Upper lobe of right lung (tissue), 1 donor: ENCODE data around the gene OPTC. TPM values are rescaled to one million over a fixed set of nuclear protein-coding genes. Genes with fewer than 3 reads are reported as not detected.

Experiments used
- ATAC-seq: fragments of 200-7000 bp; cut with Tn5 transposase; one replicate; pipeline ENCODE4 v1.9.1; 2020; ENCODE audit warnings: mild to moderate bottlenecking, moderate library complexity
- DNase-seq: peaks from one replicate; pipeline ENCODE4 v3.0.0-alpha.2; 2020
- H3K27ac ChIP-seq: fragments of 200-600 bp; one replicate; pipeline ENCODE4 v1.8.0; 2022
- H3K27me3 ChIP-seq: fragments of 200-600 bp; one replicate; pipeline ENCODE4 v1.8.0; 2022; ENCODE audit warnings: mild to moderate bottlenecking
- H3K36me3 ChIP-seq: fragments of 200-600 bp; one replicate; pipeline ENCODE4 v1.8.0; 2022
- H3K4me1 ChIP-seq: fragments of 200-600 bp; one replicate; pipeline ENCODE4 v1.8.0; 2022
- H3K4me3 ChIP-seq: fragments of 200-600 bp; one replicate; pipeline ENCODE4 v1.8.0; 2022; ENCODE audit warnings: mild to moderate bottlenecking
- H3K9me3 ChIP-seq: fragments of 200-600 bp; one replicate; pipeline ENCODE4 v1.8.0; 2022
- CTCF ChIP-seq: fragments of 200-600 bp; IDR thresholded peaks from one replicate; pipeline ENCODE4 v1.8.0; 2022; ENCODE audit warnings: antibody characterized with exemption
- intact Hi-C: fragments of 100-400 bp; cut with DNase I; formaldehyde crosslinking; loops from one replicate; pipeline ENCODE4 v1.11.0; 2022
- total RNA-seq: library from RNA; stranded (reverse); fragmentation: NEBNext Ultra II Directional; extraction: Animal tissue kit (Norgen Biotek cat#: 25700); gene quantifications from one replicate; pipeline ENCODE4 v1.2.1, GENCODE V29; 2021
- donor health status: DM: no; HTN: yes; CAD: no; lungs with severe emphysema.

OPTC gene
- total RNA-seq, 1 donor from 2014 or later = not detected

- Histone ChIP-seq H3K36me3 (no peaks in the 10 kb centered on the region), H3K9me3 (no peaks in the 10 kb centered on the region), H3K27me3 (no peaks in the 10 kb centered on the region), H3K27ac (no peak overlapping the region), H3K4me1 (peaks cover 20% of the 10 kb centered on the region), H3K4me3 (no peak overlapping the region)
- TF ChIP-seq CTCF = no peak
- DNase-seq = no peak
- ATAC-seq = no peak
- intact Hi-C loops = no loop called here
Measured at GRCh38 chr1:203512517-203512847, 18.5 kb downstream of the OPTC start.

GRCh38 chr1:203512848-203513584 is 19.1 kb downstream of the OPTC start:
- no peaks in the 10 kb centered on the region for H3K9me3 ChIP-seq
- H3K36me3 ChIP-seq = no peaks in the 10 kb centered on the region
- no peak overlapping the region for H3K4me3 ChIP-seq
- DNase-seq (no peak), ATAC-seq (peak; percentile 81)
- intact Hi-C loops = no loop called here
- H3K27me3 ChIP-seq = no peaks in the 10 kb centered on the region
- TF ChIP-seq CTCF = no peak
- H3K27ac ChIP-seq = no peak overlapping the region
- peaks cover 20% of the 10 kb centered on the region for H3K4me1 ChIP-seq

- Histone ChIP-seq H3K9me3 (no peaks in the 10 kb centered on the region), H3K27me3 (no peaks in the 10 kb centered on the region), H3K4me1 (peaks cover 20% of the 10 kb centered on the region), H3K36me3 (no peaks in the 10 kb centered on the region), H3K4me3 (no peak overlapping the region), H3K27ac (no peak overlapping the region)
- DNase-seq (no peak), ATAC-seq (no peak)
- TF ChIP-seq CTCF = no peak
- intact Hi-C loops = no loop called here
Measured at GRCh38 chr1:203513585-203514031, 19.7 kb downstream of the OPTC start.

- intact Hi-C loops = no loop called here
Measured at GRCh38 chr1:203516184-203516583, 22.2 kb downstream of the OPTC start.

GRCh38 chr1:203516906-203517305 is 23.0 kb downstream of the OPTC start:
- no peak for ATAC-seq
- no peak overlapping the region for H3K27ac ChIP-seq

More at GRCh38 chr1:203516184-203516583, 22.2 kb downstream of the OPTC start:
- Histone ChIP-seq H3K27me3 (no peaks in the 10 kb centered on the region), H3K4me1 (peaks cover 23% of the 10 kb centered on the region), H3K36me3 (no peaks in the 10 kb centered on the region), H3K9me3 (no peaks in the 10 kb centered on the region), H3K4me3 (no peak overlapping the region), H3K27ac (no peak overlapping the region)
- DNase-seq (no peak), ATAC-seq (no peak)
- no peak for TF ChIP-seq CTCF

More at GRCh38 chr1:203516906-203517305, 23.0 kb downstream of the OPTC start:
- Histone ChIP-seq H3K4me1 (peaks cover 24% of the 10 kb centered on the region), H3K36me3 (no peaks in the 10 kb centered on the region), H3K4me3 (no peak overlapping the region), H3K27me3 (no peaks in the 10 kb centered on the region), H3K9me3 (no peaks in the 10 kb centered on the region)
- no peak for DNase-seq
- no peak for TF ChIP-seq CTCF
- intact Hi-C loops = no loop called here
